ENCODE results near the gene ELOVL1.

DNA sequence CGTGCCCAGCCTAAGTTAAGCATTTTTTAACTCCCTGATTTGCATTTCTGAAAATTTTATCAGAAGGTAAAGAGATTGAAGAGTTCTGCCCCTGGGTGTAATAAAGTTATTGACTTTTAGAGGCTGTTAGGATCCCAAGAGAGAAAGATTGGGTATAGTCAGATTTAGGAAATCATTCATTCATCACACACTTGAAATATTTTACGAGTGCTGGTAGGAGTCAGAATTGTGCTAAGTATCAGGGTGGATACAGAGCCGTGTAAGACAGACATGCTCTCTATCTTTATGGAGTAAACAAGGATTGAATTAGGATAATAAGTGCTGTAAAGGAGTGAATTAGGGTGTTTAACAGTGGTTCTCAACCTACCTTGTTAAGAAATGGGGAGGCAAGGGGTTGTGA is 24.9 kb upstream of the ELOVL1 start:
- TF ChIP-seq CTCF (IDR thresholded peaks at IDR 0.05; ENCODE audit: insufficient read depth, low read length, poor library complexity, severe bottlenecking) = no peak
- TF ChIP-seq EZH2phosphoT487 (conservative IDR thresholded peaks at IDR 0.05; ENCODE audit: low read length) = no peak
